SU-DHL-6 (cell line): Measurements from ENCODE around the gene ESRRB.

Experiments used
- EZH2phosphoT487 ChIP-seq: fragments of 200-600 bp; sonication (generic), shearing (Covaris generic); conservative IDR thresholded peaks from 2 replicates; pipeline ENCODE4 v1.6.1; 2018; ENCODE audit warnings: mild to moderate bottlenecking, antibody characterized with exemption, low read length, moderate library complexity, mixed read lengths
- TF ChIP-seq, protein P1 (sequence below): fragments of 200-600 bp; sonication (generic); IDR thresholded peaks from one replicate; pipeline ENCODE4 v1.5.1; 2017; ENCODE audit warnings: antibody characterized with exemption, mild to moderate bottlenecking, low read length, moderate library complexity; ENCODE audit not compliant: insufficient read depth, poor library complexity, severe bottlenecking

DNA sequence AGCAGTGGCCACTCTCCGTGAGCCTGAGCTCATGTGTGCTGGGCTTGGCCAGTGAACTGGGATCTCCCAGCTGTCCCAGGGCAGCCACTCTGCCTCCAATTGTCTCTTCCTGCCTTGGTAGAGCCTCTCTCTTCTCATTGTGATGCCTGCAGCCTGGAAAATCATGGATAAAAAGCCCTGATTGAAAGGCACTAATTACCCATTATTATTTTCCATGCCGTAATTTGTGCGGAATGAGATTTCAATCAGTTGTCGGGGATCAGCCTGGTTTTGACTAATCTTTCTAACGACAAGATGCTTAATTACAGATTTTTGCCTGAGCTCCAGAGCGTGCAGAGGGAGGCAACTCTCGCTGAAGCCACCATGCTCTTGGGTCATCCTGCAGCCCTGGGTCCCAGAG, 52.7 kb downstream of the ESRRB start:
- TF ChIP-seq, protein P1, sequence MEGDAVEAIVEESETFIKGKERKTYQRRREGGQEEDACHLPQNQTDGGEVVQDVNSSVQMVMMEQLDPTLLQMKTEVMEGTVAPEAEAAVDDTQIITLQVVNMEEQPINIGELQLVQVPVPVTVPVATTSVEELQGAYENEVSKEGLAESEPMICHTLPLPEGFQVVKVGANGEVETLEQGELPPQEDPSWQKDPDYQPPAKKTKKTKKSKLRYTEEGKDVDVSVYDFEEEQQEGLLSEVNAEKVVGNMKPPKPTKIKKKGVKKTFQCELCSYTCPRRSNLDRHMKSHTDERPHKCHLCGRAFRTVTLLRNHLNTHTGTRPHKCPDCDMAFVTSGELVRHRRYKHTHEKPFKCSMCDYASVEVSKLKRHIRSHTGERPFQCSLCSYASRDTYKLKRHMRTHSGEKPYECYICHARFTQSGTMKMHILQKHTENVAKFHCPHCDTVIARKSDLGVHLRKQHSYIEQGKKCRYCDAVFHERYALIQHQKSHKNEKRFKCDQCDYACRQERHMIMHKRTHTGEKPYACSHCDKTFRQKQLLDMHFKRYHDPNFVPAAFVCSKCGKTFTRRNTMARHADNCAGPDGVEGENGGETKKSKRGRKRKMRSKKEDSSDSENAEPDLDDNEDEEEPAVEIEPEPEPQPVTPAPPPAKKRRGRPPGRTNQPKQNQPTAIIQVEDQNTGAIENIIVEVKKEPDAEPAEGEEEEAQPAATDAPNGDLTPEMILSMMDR = no peak
- no peak for TF ChIP-seq EZH2phosphoT487
